ENCODE measurements around the gene RNF208.

Gene RNF208

DNA sequence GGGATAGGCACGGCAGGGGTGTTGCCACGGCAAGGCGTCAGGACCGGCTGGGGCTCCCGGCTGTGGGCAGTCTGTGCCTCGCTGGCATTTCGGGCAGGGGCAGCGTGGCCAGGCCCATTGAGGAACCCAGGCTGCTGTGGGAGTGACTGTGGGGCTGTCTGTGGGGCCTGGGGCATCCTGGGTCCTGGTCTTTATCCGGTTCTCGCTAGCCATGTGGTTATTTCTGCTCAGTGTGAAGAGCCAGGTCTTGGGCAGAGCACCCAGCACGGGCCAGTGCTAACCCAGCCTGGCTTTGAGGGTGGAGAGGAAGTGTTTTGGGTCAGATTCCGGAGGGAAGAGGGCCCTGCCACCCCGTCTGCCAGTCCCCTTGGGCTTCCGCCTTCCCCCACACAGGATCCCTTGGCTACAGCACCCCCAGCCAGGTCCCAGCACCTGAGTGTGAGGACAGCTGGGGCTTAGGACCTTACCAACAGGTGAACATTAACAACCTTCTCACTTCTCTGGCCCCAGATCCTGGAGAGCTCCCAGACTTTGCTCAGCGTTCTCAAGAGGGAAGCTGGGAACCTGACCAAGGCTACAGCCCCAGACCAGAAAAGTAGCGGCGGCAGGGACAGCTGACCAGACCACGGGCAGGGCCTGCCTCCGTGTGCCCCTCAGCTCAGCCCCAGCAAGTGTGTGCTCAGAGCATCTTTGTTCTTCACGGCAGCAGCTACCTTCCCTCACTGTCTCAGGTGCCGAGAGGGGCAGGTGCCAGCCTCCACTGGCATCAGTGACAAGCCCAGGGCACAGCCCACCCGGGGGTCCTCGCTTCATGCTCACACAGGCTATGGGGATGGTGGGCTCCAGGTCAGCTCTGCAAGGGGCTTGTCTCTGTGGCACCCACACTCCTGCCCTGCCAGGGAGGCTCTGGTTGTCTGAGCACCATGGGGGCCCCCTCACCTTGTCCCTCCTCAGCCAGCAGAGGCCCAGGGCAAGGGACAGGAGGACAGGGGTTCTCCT is 32.4 kb downstream of the RNF208 start:
- no peak for DNase-seq

DNA sequence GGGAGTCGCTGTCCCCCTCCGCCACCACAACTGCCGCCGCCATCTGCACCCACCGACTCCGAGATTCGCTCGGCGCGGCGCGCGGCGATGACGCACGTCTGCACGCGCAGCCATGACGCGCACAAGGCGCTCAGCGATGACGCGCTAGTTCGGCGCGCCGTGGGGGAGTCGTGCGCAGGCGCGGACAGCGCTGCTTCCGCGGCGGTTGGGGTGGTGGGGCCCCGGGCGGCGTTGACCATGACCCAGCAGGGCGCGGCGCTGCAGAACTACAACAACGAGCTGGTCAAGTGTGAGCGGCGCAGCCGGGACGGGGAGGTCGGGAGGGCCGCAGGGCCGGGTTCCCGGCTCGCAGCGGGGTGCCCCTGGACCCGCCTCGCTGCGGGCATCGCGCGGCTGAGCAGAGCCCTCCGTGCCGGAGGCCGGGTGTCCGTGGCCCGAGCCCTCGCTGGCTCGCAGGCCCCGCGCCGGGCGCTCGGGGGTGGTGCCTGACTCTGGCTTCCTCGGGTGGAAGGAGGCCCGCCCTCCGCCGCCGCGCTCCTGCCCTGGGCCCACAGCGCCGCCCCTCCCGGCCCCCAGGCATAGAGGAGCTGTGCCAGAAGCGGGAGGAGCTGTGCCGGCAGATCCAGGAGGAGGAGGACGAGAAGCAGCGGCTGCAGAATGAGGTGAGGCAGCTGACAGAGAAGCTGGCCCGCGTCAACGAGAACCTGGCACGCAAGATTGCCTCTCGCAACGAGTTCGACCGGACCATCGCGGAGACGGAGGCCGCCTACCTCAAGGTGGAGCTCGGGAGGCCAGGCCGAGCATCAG is 33.3 kb downstream of the RNF208 start, which contains the start of the genes ANAPC2 and SSNA1:
TSS of gene ANAPC2 (minus strand) at position 71 of the 807 bp plus-strand sequence. CDS start at position 43, 28 bp downstream.
TSS of gene SSNA1 (plus strand) at position 187 of the 807 bp plus-strand sequence. CDS start at position 238, 51 bp downstream.
- no peak for DNase-seq

DNA sequence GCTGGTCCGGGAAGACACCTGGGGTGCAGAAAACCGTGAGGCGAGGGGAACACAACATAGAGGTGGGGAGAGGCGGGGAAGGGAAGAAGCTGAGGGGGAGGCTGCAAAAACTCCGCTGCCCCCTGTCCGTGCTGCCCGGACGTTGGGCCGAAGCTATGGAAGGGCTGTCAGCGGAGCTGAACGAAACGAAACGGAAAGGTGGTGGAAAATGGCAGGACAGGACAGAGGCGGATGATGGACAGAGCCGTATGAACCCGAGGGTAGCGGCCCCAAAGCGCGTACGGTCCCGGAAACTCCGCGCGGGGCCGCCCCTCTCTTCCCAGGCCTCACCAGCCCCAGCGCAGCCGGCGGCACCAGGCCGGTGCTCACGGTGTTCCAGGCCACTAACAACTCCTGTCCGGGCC is 34.0 kb downstream of the RNF208 start:
- no peak for DNase-seq

DNA sequence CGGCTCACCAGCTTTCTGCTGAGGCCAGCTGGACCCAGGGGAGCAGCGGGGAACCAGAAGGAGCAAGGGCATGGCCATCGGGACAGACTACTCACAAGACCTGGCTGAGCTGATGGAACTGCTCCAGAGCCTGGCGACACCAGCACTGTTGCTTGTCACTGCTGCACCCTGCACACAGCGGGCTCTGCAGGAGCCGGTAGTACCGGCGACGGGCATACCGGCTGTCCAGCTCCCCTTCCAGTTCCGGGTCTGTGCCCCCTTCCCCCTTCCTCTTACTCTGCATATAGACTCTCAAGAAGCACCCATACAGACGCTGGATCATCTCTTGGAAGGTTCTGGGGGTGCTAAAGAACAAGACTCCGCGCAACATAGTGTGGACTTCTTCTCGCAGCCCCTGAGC is 34.7 kb downstream of the RNF208 start:
- DNase-seq: no peak

DNA sequence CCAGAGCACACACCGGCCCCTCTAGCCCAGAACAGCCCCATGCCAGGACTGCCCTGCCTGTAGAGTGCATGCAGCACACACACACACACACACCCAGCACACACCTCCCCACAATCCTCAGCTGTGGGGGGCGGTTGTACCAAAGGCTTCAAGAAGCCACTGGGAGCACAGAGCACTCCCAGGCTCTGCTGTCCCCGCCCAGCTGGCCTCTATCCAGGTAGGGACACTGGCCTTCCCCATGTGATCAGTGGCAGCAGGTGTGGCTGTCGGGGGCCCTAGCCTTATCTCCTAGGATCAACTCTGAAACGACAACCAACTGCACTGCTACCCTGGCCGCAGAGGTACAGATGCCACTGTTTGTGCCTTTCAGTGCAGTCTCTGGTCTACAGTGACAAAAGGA is 35.7 kb downstream of the RNF208 start:
- no peak for DNase-seq

DNA sequence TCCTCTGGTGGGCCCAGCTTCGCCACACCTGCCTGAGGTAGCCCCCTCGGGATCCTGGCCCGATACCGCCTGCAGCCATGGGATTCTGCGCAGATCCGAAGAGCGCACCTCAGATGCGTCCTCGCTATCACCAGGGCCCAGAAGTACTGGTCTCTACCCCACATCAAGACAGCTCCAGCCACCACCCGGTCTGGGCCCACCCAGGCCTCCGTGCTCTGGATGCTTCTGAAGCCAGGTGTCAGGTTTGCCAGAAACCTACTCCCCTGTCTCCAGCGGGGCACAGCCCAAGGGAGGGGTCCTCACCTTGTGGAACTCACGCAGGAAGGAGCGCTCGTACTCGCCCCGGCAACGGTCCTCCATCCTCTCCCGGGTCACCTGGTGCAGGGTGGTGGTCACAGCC is 36.1 kb downstream of the RNF208 start:
- no peak for DNase-seq

DNA sequence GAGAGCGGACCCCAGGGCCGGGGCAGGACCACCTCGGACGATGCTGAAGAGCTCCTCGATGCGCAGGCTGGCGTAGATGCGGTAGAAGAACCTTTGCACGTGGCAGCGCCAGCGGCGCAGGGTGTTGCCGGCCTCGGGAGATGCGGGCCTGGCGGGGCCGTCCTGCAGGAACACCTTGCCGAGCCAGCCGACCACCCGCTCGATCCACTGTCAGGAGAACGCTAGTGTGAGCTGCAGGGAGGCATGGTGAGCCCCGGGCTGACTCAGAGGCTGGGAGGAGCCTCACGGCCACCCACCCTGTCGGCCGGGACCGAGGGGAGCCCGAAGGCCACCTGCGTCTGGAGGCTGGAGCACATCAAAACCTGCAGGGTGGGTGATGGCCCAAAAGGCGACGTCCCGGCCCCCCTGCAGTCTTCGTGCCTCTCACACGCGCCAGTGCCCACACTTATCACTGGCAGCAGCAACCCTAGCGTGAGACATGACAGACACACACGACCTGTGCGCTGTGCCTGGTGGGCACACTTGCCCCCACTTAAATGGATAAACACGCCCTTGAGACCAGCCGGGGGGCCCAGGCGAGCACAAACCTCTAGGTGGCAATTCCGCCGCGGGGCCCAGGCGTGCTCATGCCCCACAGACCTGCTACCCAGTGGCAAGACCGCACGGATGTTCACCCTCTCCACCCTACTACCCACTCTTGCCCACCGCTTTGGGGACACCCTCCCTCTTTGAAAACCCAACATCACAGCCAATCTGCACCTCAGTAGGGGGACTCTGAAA is 37.0 kb downstream of the RNF208 start:
- no peak for DNase-seq

DNA sequence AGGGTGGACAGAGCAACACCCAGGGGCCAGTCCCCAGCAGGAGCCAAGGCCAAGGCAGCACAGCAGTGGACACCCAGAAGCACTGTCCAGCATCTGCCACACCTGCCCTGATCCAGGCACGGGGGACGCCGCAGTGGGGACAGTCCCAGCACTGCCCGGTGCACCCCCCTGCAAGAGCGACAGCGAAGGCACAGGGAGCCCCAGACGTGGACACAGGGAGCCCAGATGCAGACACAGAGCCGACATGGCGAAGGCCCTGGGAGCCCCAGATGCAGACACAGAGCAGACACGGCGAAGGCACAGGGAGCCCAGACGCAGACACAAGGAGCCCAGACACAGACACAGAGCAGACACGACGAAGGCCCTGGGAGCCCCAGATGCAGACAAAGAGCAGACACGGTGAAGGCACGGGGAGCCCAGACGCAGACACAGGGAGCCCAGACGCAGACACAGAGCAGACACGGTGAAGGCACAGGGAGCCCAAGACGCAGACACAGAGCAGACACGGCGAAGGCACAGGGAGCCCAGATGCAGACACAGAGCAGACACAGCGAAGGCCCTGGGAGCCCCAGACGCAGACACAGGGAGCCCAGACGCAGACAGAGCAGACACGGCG is 38.0 kb downstream of the RNF208 start:
- no peak for DNase-seq

DNA sequence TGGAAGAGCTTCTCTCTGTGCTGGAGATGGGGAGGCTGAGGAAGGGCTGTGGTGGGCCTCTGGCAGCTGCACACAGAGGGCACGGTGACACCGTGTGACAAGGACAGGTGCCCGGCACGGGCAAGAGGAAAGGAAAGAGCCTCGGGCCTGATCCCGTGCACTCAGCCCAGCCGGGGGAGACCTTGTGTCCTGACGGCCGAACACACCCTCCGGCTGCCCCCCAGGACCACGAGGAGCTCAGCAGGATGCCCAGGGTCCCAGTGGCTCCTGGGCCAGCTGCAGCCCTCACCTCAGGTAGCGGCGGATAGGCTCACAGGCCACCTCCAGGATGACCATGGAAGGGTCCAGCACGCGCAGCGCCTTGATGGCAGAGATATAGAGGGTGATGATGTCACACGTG is 39.2 kb downstream of the RNF208 start:
- DNase-seq: no peak

DNA sequence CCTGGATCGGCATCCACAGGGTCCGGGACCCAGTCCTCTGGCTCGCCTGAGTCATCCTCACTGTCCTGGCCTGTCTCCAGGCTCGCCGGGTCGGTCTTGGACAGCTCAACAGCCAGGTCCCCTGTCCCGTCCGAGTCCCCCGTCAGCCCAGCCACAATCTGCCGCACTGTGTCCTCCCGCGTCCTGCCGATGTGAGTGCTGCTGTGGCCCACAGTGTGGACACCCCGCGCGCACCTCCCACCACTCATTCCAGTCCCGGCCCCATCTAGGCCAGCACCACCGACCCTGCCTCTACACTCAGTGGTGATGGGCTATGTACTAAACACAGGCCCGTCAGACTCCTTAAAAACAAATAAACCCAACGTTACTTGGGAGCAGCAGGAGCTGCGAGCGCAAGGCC is 40.4 kb downstream of the RNF208 start:
- no peak for DNase-seq

DNA sequence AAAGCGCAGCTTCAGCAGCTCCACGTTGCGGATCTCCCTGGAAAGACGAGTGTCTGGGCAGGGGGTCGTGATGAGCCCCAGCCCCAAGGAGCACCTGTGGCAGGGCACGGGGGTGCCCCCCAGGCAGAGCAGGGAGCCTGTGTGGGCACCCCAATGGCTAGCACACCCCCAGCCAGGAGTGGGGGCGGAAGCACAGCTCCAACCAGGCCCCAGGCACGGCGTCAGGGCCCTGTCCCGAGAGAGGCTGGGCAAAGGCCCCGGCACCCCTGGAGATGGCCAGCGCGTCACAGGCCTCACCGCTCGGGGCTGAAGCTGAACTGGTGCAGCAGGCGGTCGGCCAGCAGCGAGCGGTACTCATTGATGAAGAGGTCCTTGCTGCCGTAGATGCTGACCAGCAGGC is 41.5 kb downstream of the RNF208 start:
- DNase-seq: no peak

DNA sequence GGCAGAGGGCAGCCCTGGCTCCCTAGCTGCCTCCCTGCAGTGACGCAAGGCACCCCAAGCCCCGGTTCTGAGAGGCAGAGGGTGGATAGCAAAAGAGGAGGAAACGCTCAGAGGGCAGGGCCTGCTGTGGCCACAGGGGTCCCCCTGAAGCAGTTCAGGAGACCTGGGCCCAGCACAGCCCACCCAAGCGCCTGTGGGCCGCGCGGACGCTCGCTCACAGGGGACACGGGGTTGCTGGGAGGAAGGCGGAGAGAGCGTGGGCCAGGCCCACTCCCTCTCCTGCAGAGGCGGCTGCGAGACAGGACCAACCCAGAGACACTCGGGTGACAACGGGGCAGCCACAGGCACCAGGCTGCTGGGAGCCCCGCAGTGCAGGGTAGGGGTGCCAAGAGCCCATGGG is 42.3 kb downstream of the RNF208 start:
- no peak for DNase-seq

DNA sequence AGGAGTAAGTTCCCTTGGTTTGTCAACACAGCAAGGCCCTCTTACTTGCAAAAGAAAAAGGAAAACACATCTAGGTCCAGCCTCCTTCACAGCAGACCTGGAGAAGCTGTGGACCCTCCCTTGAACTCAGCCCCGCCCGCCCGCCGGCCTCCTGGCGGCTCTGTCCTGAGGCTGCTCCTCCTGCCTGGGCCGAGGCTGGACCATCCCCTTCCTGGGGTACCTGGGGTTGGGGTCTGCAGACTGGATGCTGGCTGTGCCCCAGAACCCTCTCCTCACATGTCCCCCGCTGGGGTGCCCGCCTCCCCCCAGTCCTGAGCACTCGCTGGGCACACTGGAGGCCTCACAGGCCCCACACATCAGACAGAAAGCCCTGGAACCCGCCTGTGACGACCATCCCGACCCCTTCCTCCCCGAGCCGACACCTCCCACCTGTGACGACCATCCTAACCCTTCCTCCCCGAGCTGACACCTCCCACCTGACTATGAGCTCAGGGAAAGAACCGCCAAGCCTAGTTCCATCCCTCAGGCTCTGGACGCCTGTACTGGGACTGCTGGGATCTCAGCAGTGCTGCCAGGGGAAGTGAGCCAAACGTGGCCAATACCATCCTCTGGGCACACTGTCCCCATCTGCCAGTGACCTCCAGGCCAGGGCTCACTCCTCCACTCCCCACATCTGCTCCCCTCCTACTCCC is 43.0 kb downstream of the RNF208 start:
- DNase-seq: no peak

DNA sequence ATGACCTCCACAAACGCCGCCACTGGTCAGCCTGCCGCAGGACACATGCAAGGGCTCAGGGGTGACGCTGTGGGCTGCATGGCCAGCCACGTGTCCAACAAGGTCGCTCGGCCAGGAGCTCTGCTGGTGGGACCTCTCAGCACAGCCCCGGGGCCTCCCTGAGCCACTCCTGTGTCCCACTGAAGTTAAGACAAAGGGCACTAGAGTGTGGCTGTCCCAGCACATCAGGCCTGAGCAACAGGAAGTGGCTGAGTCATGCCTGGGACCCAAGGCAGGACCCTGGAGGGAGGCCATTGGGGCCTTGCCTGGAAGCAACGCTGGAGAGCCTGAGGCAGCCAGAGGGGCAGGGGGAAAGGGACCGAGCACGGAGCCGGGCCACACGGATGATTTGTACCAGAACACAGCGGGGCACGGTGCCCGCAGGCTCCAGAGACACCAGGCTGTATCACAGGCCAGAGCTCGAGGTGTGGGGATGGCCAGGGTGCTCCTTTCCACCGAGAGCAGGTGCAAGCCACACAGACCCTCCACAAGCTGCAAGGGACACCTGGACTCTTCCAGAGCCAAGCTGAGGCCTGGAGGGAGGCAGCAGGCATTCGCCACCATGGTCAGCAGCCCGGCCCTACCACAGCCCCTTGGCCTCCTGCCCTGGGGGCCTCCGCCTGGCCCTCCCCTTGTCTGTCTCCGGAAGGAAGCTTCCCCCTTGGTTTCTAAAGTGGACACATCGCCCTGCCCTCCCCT is 43.7 kb downstream of the RNF208 start:
- DNase-seq: no peak

DNA sequence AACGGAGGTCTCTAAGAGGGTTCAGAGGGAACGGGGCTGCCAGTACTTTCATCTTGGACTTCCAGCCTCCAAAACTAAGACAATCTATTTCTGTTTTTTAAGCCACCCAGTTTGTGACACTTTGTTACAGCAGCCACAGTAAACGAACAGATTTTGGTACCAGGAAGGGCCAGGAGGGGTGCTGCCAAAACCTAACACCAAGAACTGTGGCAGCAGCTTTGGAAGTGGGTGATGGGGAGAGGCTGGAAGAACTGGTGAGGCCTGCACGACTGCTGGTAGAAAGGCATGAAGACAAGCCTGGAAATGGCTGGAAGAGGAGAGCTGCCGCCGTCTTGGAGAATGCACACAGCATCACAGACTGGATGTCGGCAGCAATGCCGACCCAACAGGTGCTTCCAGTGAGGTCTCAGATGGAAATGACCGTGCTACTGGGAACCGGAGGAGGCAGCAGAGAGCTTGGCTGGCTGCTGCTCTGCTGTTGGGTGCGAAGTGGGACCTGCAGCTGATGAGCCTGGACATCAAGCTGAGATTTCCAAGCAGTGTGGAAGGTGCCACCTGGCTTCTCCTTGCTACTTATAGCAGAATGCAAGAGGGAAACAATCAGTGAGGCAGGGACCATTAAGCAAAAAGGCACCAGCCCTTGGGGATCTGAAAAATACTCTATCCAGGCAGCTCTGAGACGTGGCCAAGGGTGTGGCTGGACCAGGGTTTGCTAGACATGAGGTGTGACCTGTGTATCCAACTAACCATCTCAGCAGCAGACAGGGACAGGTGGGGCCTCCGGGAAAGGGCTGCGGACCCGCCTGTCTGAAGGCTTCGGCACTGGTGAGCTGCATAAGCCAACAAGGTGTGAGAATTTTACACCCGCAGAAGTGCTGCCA is 45.5 kb downstream of the RNF208 start:
- DNase-seq: no peak

DNA sequence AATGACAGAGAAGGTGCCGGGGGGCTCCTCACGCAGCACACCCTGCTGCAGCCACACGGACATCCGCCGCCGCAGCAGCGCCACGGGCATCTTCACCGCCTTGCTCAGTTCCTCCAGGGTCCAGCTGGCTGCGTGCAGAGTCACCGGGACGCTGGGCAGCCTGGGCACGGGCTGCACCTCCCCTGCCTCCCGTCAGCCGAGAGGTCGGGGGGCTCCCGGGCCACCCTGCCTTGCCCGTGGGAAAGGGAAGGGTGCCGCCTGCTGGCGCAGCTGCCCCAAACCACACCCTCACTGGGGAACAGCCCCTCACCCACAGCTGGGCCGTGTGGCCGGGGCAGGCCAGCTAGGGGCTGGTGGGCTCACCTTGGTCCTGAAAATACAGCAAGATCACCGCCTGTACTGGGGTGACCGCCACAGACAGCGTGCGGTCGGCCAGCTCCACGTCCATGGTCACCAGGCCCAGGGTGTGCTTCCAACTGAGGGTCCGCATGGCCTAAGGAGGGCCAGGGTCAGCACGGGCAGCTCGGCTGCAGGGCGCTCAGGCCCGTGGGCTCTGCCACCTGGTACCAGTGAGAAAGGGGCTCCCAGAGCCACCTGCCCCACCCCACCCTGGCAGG is 46.6 kb downstream of the RNF208 start:
- no peak for DNase-seq

DNA sequence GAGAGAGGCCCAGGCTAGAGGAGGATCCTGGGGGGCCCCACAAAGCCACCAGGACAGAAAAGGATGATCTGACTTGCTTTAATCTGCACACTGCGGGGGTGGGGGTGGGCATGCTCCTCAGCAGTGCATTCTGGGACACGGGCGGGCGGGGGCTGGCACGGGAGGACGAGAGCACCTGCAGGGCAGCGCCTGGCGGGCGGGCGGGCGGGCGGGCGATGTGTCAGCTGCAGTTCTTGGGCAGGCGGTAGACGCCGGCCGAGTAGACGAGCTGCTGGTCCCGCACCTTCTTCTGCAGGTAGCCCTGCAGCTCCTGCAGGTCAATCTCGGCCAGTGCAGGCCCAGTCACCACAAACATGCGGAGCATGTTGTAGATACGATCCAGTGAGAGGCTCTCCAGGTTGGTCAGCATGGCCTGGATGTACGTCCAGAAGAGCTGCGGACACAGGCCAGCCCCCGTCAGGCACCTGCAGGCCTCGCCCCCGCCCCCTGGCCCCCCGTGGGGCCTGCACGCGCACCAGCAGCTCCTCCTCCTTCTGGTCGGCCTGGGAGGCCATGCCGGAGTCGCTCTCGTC is 47.2 kb downstream of the RNF208 start:
- DNase-seq: no peak

DNA sequence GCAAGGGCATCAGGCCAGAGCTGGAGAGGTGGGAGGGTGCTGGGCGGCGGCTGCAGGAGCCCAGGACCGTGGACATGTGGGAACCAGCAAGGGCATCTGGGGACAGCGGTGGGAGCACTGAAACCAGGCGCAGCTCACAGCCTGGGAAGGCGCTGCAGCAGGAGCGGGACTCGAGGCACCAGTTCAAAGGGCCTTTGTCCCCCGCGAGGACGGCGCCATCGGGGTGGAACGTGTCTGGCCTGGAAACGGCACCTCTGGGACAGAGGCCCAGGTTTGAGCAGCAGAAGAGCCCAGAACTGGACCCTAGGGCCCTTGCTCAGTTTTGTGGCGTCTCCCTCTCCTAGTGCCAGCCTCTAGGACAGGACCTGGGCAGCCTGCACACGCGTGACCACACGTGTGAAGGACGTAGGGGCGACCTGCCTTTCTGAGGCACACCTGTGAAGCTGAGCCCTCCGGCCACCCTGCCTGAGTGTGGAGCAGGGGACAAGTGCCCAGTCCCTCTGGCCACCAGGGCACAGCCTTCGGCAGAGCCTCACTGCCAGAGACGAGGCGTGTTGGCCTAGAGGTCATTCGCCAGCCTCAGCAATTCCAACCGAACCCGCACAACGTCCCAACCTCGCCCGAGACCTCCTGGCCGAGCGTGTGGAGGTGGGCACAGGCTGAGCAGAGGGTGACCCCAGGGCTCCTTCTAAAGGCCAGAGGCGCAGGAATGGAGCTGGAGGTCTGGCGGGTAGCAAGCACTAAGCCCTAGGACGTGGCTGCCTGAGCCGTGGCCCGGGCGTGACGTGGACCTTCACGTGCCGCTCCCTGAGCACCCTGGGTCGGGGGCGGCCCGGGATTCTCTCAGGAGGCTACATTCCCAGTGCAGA is 48.0 kb downstream of the RNF208 start:
- no peak for DNase-seq
